IMR-90 (cell line): ENCODE data around the gene NPSR1. TPM values are rescaled to one million over a fixed set of nuclear protein-coding genes. Genes with fewer than 3 reads are reported as not detected.

Source experiments
- ATAC-seq: fragments of 200-7000 bp; cut with Tn5 transposase; 2 replicates; pipeline ENCODE4 v1.9.1; 2020; ENCODE audit warnings: low read depth, mild to moderate bottlenecking, moderate library complexity
- BruUV-seq: library from RNA; stranded (reverse); fragments of 400-500 nt; replicated peaks from 2 replicates; lab custom pipeline; 2021; lab: Mats Ljungman, UMichigan
- CTCF ChIA-PET: fragments of 300-600 bp; formaldehyde crosslinking; extraction: SDS; loops from one replicate; lab custom pipeline; 2021; ENCODE audit warnings: antibody characterized with exemption; lab: Yijun Ruan, JAX
- POLR2A ChIA-PET: fragments of 300-600 bp; sonication (Branson Sonifier 250); formaldehyde crosslinking; loops from one replicate; lab custom pipeline; 2022; ENCODE audit warnings: antibody characterized with exemption; ENCODE audit not compliant: unreplicated experiment; lab: Charles Lee
- DNase-seq: peaks from one replicate; pipeline ENCODE4 v3.0.0; 2013
- H2AFZ ChIP-seq: replicated peaks from 2 replicates; pipeline ENCODE3; 2013; ENCODE audit warnings: low read length, mild to moderate bottlenecking; ENCODE audit not compliant: poor library complexity
- H2AK5ac ChIP-seq: 2 replicates; pipeline ENCODE4 v1.6.1; 2013; ENCODE audit warnings: low read depth, low read length, inconsistent platforms
- H2AK9ac ChIP-seq: replicated peaks from 2 replicates; pipeline ENCODE3; 2013; ENCODE audit warnings: mild to moderate bottlenecking, low read depth, low read length, moderate library complexity; ENCODE audit not compliant: poor library complexity
- H2BK120ac ChIP-seq: 2 replicates; pipeline ENCODE4 v1.6.1; 2013; ENCODE audit warnings: low read depth, low read length, inconsistent platforms
- H2BK15ac ChIP-seq: 3 replicates; pipeline ENCODE4 v1.6.1; 2013; ENCODE audit warnings: low read depth, low read length, inconsistent platforms
- H2BK20ac ChIP-seq: 2 replicates; pipeline ENCODE4 v1.6.1; 2013; ENCODE audit warnings: low read depth, mild to moderate bottlenecking, inconsistent platforms, low read length, moderate library complexity
- H2BK5ac ChIP-seq: 2 replicates; pipeline ENCODE4 v1.6.1; 2013; ENCODE audit warnings: mild to moderate bottlenecking, low read depth, low read length, inconsistent platforms; ENCODE audit not compliant: poor library complexity, severe bottlenecking
- H3K14ac ChIP-seq: replicated peaks from 2 replicates; pipeline ENCODE4 v1.6.1; 2013; ENCODE audit warnings: low read depth, low read length, inconsistent platforms
- H3K18ac ChIP-seq: 2 replicates; pipeline ENCODE4 v1.6.1; 2013; ENCODE audit warnings: low read depth, low read length, control low read depth
- H3K23ac ChIP-seq: 2 replicates; pipeline ENCODE4 v1.6.1; 2013; ENCODE audit warnings: low read depth, low read length, inconsistent platforms
- H3K27ac ChIP-seq: 2 replicates; pipeline ENCODE4 v1.5.1; 2013; ENCODE audit warnings: mild to moderate bottlenecking, control low read depth, low read length; ENCODE audit not compliant: insufficient read depth
- H3K27me3 ChIP-seq: 2 replicates; pipeline ENCODE4 v1.6.1; 2013; ENCODE audit warnings: low read length; ENCODE audit not compliant: control insufficient read depth, insufficient read depth
- H3K36me3 ChIP-seq: 2 replicates; pipeline ENCODE4 v1.6.1; 2013; ENCODE audit warnings: low read length, mixed read lengths; ENCODE audit not compliant: control insufficient read depth, insufficient read depth
- H3K4ac ChIP-seq: 2 replicates; pipeline ENCODE4 v1.6.1; 2013; ENCODE audit warnings: low read depth, low read length, inconsistent platforms
- H3K4me1 ChIP-seq: 2 replicates; pipeline ENCODE4 v1.6.1; 2013; ENCODE audit warnings: low read length, mixed read lengths; ENCODE audit not compliant: control insufficient read depth, insufficient read depth
- H3K4me2 ChIP-seq: 2 replicates; pipeline ENCODE4 v1.6.1; 2013; ENCODE audit warnings: low read depth, mild to moderate bottlenecking, control low read depth, low read length, moderate library complexity
- H3K4me3 ChIP-seq: 2 replicates; pipeline ENCODE4 v1.5.1; 2013; ENCODE audit warnings: low read depth, mild to moderate bottlenecking, control low read depth, low read length, moderate library complexity; ENCODE audit not compliant: insufficient read depth
- H3K56ac ChIP-seq: 2 replicates; pipeline ENCODE4 v1.6.1; 2013; ENCODE audit warnings: low read length, inconsistent platforms; ENCODE audit not compliant: insufficient read depth; ENCODE audit errors: extremely low read depth
- H3K79me1 ChIP-seq, 2 experiments: 2 replicates each; pipeline ENCODE4 v1.6.1; 2013; ENCODE audit warnings: low read length in 2 of 2, inconsistent platforms in 1 of 2, low read depth in 1 of 2
- H3K9ac ChIP-seq: 2 replicates; pipeline ENCODE4 v1.6.1; 2013; ENCODE audit warnings: low read depth, low read length, control low read depth
- H3K9me1 ChIP-seq: 2 replicates; pipeline ENCODE4 v1.6.1; 2013; ENCODE audit warnings: low read length, inconsistent platforms; ENCODE audit not compliant: insufficient read depth
- H3K9me3 ChIP-seq: 2 replicates; pipeline ENCODE4 v1.6.1; 2013; ENCODE audit warnings: low read length; ENCODE audit not compliant: control insufficient read depth, insufficient read depth
- H4K20me1 ChIP-seq: 2 replicates; pipeline ENCODE4 v1.6.1; 2013; ENCODE audit warnings: low read length, inconsistent platforms; ENCODE audit not compliant: insufficient read depth
- H4K5ac ChIP-seq: 2 replicates; pipeline ENCODE4 v1.6.1; 2013; ENCODE audit warnings: mild to moderate bottlenecking, low read depth, low read length, control low read depth
- H4K8ac ChIP-seq, 2 experiments: 2 replicates each; pipeline ENCODE4 v1.6.1; 2013; ENCODE audit warnings: low read depth in 2 of 2, low read length in 2 of 2, control low read depth in 1 of 2, inconsistent platforms in 1 of 2
- H4K91ac ChIP-seq: 2 replicates; pipeline ENCODE4 v1.6.1; 2013; ENCODE audit warnings: low read depth, low read length, inconsistent platforms; ENCODE audit not compliant: insufficient read depth
- BHLHE40 ChIP-seq: fragments of 150-350 bp; IDR thresholded peaks from 2 replicates; pipeline ENCODE4 v1.6.1; 2016; ENCODE audit warnings: mild to moderate bottlenecking, low read depth, low read length
- CEBPB ChIP-seq: IDR thresholded peaks from 2 replicates; pipeline ENCODE4 v1.6.1; 2012; ENCODE audit warnings: low read depth, low read length, improper control_type of control experiment
- CHD1 ChIP-seq: IDR thresholded peaks from 2 replicates; pipeline ENCODE4 v1.6.1; 2012; ENCODE audit warnings: low read depth, low read length, improper control_type of control experiment
- CTCF ChIP-seq: conservative IDR thresholded peaks from 2 replicates; pipeline ENCODE4 v1.5.1; 2012; ENCODE audit warnings: mild to moderate bottlenecking, low read depth, low read length, improper control_type of control experiment
- FOS ChIP-seq: fragments of 150-350 bp; IDR thresholded peaks from 2 replicates; pipeline ENCODE4 v1.6.1; 2016; ENCODE audit warnings: low read depth, low read length
- MAFK ChIP-seq: IDR thresholded peaks from 2 replicates; pipeline ENCODE4 v1.6.1; 2012; ENCODE audit warnings: low read depth, low read length, improper control_type of control experiment
- MAZ ChIP-seq: IDR thresholded peaks from 2 replicates; pipeline ENCODE4 v1.6.1; 2012; ENCODE audit warnings: low read depth, mild to moderate bottlenecking, low read length, improper control_type of control experiment, moderate library complexity, borderline replicate concordance
- MXI1 ChIP-seq: IDR thresholded peaks from 2 replicates; pipeline ENCODE4 v1.6.1; 2012; ENCODE audit warnings: low read depth, mild to moderate bottlenecking, low read length, moderate library complexity, borderline replicate concordance
- NFE2L2 ChIP-seq: fragments of 150-350 bp; IDR thresholded peaks from 2 replicates; pipeline ENCODE4 v1.6.1; 2016; ENCODE audit warnings: low read depth, mild to moderate bottlenecking, low read length
- POLR2A ChIP-seq: IDR thresholded peaks from 2 replicates; pipeline ENCODE4 v1.6.1; 2012; ENCODE audit warnings: mild to moderate bottlenecking, low read depth, low read length
- RAD21 ChIP-seq: IDR thresholded peaks from 2 replicates; pipeline ENCODE4 v1.6.1; 2012; ENCODE audit warnings: low read length, improper control_type of control experiment
- WGBS, 2 experiments: methylation state at CpG; one replicate each; pipeline versions ENCODE4 v1.1.5 to v1.1.7; 2013; ENCODE audit warnings: missing lambda C conversion rate in 2 of 2; ENCODE audit not compliant: insufficient read length in 1 of 2; ENCODE audit errors: extremely low coverage in 2 of 2; 5-methylcytosine and 5-hydroxymethylcytosine counted together
- dilution Hi-C: fragments of 300-500 bp; cut with HindIII; formaldehyde crosslinking; loops from one replicate; pipeline ENCODE4 v1.14.3; 2018; ENCODE audit warnings: low sequenced_read_pairs; ENCODE audit not compliant: unreplicated experiment
- in situ Hi-C: fragments of 300-500 bp; cut with MboI; formaldehyde crosslinking; loops from 3 replicates; pipeline ENCODE4 v1.14.3; 2019; ENCODE audit warnings: low sequenced_read_pairs, inconsistent platforms, mixed read lengths
- intact Hi-C: fragments of 100-400 bp; cut with micrococcal nuclease; formaldehyde crosslinking; loops from 2 replicates; pipeline ENCODE4 v1.10.0; 2022
- polyA plus RNA-seq, 3 experiments: library from polyadenylated mRNA; depleted of rRNA; stranded (reverse); fragments of >200 nt; gene quantifications; 2 replicates each; pipeline ENCODE4 v1.2.3, GENCODE V29; 2012; ENCODE audit warnings: low replicate concordance in 1 of 3
- total RNA-seq: library from RNA; depleted of rRNA; stranded (reverse); fragments of >200 nt; gene quantifications from 2 replicates; pipeline ENCODE4 v1.2.3, GENCODE V29; 2012
- TF ChIP-seq, protein P1 (sequence below): fragments of 150-350 bp; IDR thresholded peaks from 2 replicates; pipeline ENCODE4 v1.6.1; 2016; ENCODE audit warnings: low read depth, mild to moderate bottlenecking, low read length, moderate library complexity, borderline replicate concordance
- TF ChIP-seq, protein P2 (sequence below): fragments of 150-350 bp; IDR thresholded peaks from 2 replicates; pipeline ENCODE4 v1.6.1; 2017; ENCODE audit warnings: mild to moderate bottlenecking, antibody characterized with exemption, low read length, low read depth

The NPSR1 gene
- total and polyA plus RNA-seq, 2 of the 4 experiments (the other 2 are of a cell fraction) = not detected

- Histone ChIP-seq H2AK9ac (no peak overlapping the region), H2AK5ac (no peak overlapping the region), H4K8ac (no peak overlapping the region), H3K18ac (no peak overlapping the region), H3K4me1 (no peaks in the 10 kb centered on the region), H3K36me3 (no peaks in the 10 kb centered on the region), H3K9me3 (no peaks in the 10 kb centered on the region), H2BK120ac (no peak overlapping the region), H3K23ac (no peak overlapping the region), H3K79me1 (no peaks in the 10 kb centered on the region), H3K56ac (no peak overlapping the region), H3K27me3 (no peaks in the 10 kb centered on the region; the same call in 1 of the 2 replicates), H3K4me3 (no peak overlapping the region), H3K4me2 (no peak overlapping the region), H3K9ac (no peak overlapping the region), H3K4ac (no peak overlapping the region), H4K20me1 (no peaks in the 10 kb centered on the region), H2BK15ac (no peak overlapping the region), H2BK20ac (no peak overlapping the region), H3K9me1 (no peaks in the 10 kb centered on the region), H2BK5ac (no peak overlapping the region), H3K27ac (no peak overlapping the region), H3K14ac (no peak overlapping the region), H2AFZ (no peak overlapping the region), H4K91ac (no peak overlapping the region), H4K5ac (no peak overlapping the region)
- no CpG with 5 or more reads among the region's 3 CpGs for WGBS, 2 experiments
- no peak for ATAC-seq
- ChIA-PET CTCF (no interaction called here), POLR2A (no interaction called here)
- intact Hi-C loops (no loop called here), in situ Hi-C loops (no loop called here), dilution Hi-C loops (no loop called here)
- TF ChIP-seq, protein P1, sequence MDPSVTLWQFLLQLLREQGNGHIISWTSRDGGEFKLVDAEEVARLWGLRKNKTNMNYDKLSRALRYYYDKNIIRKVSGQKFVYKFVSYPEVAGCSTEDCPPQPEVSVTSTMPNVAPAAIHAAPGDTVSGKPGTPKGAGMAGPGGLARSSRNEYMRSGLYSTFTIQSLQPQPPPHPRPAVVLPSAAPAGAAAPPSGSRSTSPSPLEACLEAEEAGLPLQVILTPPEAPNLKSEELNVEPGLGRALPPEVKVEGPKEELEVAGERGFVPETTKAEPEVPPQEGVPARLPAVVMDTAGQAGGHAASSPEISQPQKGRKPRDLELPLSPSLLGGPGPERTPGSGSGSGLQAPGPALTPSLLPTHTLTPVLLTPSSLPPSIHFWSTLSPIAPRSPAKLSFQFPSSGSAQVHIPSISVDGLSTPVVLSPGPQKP = no peak
- TF ChIP-seq CEBPB (no peak), MXI1 (no peak), NFE2L2 (no peak), POLR2A (no peak), MAZ (no peak), CTCF (no peak), CHD1 (no peak), FOS (no peak), RAD21 (no peak), MAFK (no peak), BHLHE40 (no peak)
- TF ChIP-seq, protein P2, sequence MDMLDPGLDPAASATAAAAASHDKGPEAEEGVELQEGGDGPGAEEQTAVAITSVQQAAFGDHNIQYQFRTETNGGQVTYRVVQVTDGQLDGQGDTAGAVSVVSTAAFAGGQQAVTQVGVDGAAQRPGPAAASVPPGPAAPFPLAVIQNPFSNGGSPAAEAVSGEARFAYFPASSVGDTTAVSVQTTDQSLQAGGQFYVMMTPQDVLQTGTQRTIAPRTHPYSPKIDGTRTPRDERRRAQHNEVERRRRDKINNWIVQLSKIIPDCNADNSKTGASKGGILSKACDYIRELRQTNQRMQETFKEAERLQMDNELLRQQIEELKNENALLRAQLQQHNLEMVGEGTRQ = no peak
- DNase-seq = no peak
- BruUV-seq = no TSS peak
Observed at GRCh38 chr7:34830390-34830789, 172.4 kb downstream of the NPSR1 start.
